GM21526 (cell line): ENCODE data around the gene PIAS4.

Source experiments
- ATAC-seq: cut with Tn5 transposase; IDR thresholded peaks from one replicate; pipeline ENCODE4 v1.9.1; 2021; ENCODE audit warnings: moderate library complexity; ENCODE audit not compliant: unreplicated experiment, low FRiP score

Gene PIAS4

GRCh38 chr19:4036576-4037300 lies 29.2 kb downstream of the PIAS4 start:
- ATAC-seq = no peak

DNA sequence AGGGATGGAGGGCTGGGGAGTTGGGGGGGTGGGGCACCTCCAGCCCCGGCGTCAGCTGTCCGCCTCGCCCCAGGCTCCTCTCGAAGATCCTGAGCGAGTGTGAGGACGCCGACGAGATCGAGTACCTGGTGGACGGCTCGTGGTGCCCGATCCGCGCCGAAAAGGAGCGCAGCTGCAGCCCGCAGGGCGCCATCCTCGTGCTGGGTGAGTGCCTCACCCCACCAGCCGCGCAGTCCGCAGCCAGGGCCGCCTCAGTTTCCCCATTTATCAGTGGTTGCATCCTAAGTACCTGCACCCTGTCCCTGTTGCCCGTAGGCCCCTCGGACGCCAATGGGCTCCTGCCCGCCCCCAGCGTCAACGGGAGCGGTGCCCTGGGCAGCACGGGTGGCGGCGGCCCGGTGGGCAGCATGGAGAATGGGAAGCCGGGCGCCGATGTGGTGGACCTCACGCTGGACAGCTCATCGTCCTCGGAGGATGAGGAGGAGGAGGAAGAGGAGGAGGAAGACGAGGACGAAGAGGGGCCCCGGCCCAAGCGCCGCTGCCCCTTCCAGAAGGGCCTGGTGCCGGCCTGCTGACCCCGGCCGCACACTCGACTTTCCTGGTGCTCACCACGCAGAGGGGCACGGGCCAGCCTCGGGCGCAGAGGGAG lies 29.9 kb downstream of the PIAS4 start:
- no peak for ATAC-seq

- ATAC-seq = no peak
Measured at GRCh38 chr19:4038057-4038456, 30.5 kb downstream of the PIAS4 start.

DNA sequence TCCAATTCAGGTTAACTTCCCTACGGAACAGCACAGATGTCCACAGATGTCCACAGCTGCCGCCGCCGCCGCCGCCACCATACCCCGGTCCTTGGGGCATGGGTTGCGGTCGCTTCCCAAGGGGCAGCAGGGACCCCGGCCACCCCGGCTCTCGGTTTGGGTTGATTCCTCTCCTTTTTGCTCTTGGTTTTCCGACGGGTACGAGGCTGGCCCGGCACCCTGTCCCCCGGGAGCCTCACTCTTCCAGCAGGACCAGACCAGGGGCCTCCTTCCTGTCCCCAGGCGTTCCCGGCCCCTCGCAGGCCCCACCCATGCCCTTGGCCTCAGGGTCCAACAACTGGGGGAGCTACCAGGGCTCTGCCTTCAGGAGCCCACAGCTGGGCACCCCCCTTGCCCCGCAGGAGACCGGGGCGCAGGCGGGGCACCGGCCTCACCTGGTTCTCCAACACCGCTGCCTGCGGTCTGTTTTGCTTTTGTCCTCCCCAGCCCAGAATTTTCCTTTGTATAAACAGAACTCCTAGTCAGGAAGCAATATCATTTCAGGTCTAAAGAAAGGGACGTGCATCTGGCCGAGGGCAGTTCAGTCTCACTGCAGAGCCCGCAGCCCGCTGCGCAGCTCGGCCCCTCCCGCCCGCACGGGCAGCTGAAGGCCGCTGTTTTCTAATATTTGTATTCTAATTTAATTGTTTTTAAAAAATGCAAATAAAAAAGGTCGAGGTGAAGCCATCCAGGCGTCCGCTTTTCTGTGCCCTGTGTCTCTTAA lies 31.3 kb downstream of the PIAS4 start:
- no peak for ATAC-seq

DNA sequence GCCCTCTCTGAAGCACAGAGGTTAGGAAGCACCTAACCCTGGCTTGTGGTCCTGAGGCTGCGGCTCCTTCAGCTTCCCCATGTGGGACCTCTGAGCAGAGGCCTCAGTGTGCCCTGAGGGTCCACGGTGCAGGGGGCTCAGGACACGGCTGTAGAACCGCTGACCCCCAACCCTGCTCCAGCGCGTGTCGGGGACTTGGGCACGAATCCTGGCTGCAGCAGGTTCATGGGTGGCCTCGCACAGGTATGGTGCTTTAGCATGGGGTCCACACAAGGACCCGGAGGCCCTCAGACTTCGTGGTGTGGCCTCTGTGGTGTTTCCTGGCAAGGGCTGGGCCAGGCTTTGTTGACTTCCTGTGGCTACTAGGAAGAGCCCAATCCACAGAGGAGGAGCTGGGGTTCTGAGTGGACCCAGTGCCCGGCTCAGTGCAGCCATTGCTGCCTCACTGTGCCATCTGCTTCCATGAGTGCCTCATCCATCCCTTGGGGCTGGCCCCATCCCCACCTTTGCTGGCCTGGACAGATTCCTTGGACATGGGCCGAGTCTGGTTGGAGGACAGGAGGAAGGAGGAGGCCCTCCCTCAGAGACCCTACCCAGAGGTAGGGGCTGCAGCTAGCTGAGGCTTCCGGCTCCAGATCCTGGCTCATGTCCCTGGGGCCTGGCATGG lies 34.7 kb downstream of the PIAS4 start:
- no peak for ATAC-seq

DNA sequence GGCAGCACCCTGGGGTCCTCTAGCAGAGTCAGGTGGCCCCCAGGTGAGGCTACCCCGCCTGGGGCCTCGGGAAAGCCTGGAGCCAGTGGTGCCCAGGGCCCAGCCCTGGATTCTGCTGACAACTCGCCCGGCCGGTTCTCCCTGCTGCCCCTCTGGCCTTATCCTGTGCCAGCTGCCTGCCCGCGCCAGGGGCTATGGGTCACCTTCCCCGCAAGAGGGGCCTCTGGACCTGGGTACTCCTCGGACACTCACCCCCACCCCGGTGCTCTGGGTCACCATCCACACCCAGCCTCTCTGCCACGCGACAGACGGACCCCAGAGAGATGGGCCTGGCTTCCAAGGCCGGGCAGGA lies 35.2 kb downstream of the PIAS4 start:
- no peak for ATAC-seq

- no peak for ATAC-seq
Measured at GRCh38 chr19:4043401-4043800, 35.9 kb downstream of the PIAS4 start.

- no peak for ATAC-seq
Measured at GRCh38 chr19:4043966-4044715, 36.6 kb downstream of the PIAS4 start.

DNA sequence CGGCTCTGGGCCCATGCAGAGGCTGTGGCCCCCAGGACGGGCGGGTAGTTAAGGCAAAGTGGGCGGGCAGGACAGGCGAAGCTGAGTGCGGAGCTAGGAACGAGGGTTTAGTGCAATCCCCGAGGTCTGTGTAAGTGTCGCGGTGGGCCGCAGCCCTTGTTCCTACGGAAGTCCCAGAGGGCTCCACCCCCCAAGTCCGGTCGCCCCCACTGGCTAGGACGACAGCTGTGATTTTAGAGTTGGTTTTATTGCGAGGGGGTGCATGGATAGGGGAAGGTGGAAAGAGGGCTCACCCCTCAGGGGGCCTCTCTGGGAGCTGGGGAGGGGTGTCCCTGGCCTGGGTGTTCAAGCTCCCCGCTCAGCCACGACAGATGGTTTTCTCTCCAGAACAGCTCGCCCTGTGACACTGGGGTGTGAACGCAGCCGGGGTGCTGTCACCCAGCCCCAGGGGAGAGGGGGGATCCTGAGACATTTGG lies 37.5 kb downstream of the PIAS4 start:
- no peak for ATAC-seq

- ATAC-seq = no peak
Measured at GRCh38 chr19:4045597-4046361, 38.2 kb downstream of the PIAS4 start.

- no peak for ATAC-seq
Measured at GRCh38 chr19:4046362-4046691, 38.8 kb downstream of the PIAS4 start.

GRCh38 chr19:4046946-4047683 lies 39.6 kb downstream of the PIAS4 start:
- ATAC-seq = no peak

DNA sequence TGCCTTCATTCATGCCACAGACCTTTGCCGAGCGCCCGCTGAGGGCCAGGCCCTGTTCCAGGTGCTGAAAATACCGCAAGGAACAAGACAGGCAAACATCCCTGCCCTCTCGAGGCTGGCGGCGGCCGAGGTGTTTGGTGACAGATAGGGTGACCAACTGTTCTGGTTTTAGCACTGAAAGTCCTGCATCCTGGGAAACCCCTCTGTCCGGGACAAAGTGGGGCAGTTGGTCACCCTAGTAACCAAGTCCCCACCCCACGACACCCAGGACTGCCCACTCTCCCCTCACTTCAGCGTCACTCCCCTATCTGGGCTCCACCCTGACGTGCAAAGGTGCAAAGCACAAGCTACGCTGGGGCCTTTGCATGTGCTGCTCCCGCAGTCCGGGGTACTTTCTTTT lies 41.9 kb downstream of the PIAS4 start:
- ATAC-seq = no peak

GRCh38 chr19:4051175-4052101 lies 43.9 kb downstream of the PIAS4 start:
- ATAC-seq = no peak

- no peak for ATAC-seq
Measured at GRCh38 chr19:4052114-4052992, 44.8 kb downstream of the PIAS4 start.

DNA sequence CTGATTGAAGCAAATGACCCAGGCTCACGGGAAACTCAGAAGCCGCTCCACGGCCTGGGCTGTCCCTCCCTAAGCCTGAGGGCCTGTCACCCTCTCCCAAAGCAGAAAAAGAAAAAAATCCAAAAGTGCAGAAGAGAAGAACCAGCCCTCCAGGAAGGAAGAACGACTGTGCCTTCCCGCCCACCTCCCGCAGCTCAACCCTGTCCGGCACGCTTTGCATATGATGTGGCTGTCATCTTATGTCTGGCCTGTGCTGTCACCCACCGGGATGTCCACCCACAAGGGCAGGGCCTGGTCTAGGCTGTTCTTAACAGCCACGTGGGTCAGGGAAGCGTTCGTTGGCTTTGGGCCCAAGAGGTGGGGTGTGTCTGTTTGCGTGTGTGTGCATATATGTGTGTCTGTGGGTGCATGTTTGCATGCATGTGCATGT lies 45.5 kb downstream of the PIAS4 start:
- ATAC-seq = no peak
